Erythroblast (primary cell): Measurements from ENCODE around the gene MED22.

ENCODE experiments used
- GATA1 ChIP-seq: IDR thresholded peaks from 2 replicates; pipeline ENCODE4 v1.6.1; 2011; ENCODE audit warnings: low read depth, mild to moderate bottlenecking, control low read depth, low read length, moderate library complexity
- POLR2A ChIP-seq: IDR thresholded peaks from 2 replicates; pipeline ENCODE4 v1.6.1; 2011; ENCODE audit warnings: mild to moderate bottlenecking, low read length

GRCh38 chr9:133394687-133395271, 46.8 kb upstream of the MED22 start:
- TF ChIP-seq POLR2A (no peak), GATA1 (no peak)
